GM19043 (cell line): ENCODE results near the gene COL17A1.

ENCODE experiments used
- ATAC-seq: cut with Tn5 transposase; IDR thresholded peaks from one replicate; pipeline ENCODE4 v1.9.1; 2021; ENCODE audit warnings: low read depth; ENCODE audit not compliant: unreplicated experiment

The COL17A1 gene

DNA sequence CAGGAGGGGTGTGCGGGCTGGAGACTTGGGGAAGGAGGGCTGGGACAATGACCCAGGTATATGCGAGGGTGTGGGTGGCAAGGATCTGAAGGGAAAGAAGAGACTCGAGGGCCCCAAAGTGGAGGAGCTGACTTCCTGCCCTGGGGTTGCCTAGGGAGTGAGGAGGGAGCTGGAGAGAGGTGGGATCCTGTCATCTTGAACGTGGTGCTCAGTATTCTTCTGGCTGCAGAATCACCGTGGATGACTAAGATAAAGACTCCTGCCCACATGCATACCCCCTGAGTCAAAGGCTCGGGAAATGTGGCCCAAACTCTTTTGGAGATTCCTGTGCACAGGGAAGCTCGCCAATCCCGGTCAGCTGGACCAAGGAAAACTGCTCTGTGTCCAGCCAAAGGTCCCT, 31.2 kb downstream of the COL17A1 start:
- ATAC-seq = no peak

DNA sequence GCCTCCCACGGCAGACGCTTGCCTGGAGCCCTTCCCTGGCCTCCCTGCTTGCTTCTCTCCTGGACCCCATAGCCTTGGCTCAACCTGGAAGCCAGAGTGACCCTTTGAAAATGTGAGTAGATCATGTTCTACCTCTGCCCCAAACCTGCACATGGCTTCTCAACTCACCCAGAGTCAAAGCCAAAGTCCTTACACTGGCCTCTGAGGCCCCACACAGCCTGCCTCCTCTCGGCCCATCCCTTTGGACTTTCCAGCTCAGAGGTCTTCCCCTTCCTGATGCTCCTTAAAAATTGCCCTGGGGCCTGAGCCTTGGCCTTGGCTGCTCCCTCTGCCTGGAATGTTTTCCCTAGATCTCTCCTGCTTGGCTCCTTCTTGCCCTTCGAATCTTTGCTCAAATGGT, 32.5 kb downstream of the COL17A1 start:
- no peak for ATAC-seq

DNA sequence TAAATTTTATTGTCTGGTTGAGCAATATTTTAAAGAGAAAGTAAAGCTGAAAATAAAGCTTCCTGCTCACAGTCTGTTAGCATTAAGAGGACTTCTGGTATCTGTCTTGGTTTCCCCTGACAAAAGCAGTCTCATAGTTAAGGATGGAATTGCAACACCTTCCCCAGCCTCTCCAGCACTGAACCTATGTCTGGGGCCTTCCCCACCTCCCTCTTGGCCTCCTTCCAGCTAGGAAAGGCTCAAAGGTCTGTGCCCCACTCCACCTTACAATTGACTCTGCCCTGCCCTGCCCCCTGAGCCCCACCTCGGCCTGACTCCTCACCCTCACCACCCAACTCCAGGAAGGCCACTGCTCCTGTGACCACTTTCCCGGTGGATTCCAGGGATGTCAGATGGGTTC, 33.2 kb downstream of the COL17A1 start:
- no peak for ATAC-seq

DNA sequence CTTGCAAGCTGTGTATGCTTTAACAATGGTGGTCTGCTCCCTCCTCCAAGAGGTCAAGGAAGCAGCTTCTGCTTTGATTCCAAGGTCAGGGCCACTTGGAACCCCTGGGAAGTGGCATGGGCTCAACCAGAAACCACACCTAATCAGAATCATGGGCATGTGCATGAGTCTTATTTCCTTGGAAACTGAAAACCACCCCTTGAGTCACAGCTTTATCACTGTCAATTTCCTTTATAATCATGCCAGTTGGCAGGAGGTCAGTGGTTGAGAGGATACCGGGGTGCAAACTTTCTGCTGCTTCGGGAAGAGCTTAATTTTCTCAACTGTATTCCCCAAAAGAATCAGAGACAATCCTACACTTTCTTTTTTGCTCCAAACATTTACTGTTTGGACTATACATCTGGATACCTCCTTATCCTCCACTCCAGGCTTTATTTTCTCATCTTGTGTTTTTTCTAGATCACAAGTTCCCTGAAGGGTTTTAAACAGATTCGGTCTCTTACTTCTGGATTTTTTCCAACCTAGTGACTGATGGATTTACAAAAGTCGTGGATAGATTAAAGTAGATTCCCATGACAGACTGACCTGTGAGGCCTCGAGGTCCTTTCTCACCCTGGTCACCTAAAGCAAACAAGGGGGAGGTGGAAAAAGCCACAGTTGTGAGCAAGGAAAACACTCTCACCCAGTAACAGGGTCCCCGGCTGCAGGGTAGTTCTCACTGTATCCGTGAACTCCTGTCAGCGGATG, 36.0 kb downstream of the COL17A1 start:
- no peak for ATAC-seq

DNA sequence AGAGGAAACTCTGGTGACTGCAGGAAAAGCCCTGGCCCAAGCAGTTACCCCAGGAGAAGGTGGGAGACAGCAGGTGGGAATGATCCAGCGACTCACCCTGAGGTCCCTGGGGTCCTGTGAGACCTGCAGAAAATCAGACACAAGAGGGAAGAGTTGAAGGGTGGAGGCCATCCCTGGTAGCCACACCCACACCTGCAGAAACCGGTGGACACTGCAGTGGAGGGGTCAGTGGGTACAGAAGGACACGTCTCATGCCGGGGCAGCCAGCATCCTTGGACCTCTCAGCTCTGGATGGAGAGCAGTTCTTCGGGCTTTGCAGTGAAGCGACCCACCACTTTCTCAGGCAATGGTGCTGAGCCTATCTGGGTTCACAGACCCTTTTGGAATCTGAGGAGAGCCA, 39.0 kb downstream of the COL17A1 start:
- no peak for ATAC-seq

DNA sequence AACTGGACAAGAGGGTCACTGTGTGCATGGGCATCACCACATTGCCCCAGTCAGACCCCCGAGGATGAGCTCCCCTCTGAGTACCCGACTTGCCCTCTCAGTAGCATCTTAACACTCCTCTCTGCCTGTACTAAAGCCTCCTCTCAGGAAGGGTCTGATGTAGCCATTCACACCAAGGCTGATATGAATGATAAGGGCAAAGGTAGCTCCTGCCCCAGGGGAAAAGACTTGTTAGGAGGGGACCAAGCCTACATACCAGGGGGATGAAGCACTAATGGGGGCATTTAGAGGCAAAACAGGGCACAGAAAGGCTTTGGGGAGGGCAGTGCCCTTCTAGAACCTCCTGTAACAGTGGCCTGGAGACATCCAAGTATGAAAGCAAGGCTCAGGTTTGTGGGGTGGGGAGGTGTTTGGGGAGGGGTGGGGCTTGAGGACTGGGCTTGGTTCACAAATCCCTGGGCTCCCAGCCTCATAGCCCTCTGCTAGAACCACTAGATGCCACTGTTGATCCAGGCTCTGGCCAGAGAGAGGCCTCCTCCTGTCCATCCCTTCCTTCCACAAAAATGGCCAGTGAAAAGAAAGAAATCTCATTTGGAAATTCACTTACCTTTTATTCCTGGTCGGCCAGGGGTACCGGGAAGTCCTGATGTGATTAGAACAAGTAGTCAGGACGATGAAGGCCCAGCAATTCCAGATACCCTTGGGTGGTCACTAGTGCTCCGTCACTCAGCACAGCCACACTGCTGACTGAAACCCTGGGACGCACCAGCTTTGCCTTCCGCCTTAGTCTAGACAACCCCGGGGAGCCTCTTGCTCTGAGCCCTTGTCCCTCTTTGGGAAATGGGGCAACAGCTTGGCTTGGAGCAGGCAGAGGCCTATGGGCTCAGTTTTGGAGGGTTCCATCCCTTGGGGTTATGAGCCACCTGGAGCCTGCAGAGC, 40.3 kb downstream of the COL17A1 start:
- ATAC-seq = no peak

DNA sequence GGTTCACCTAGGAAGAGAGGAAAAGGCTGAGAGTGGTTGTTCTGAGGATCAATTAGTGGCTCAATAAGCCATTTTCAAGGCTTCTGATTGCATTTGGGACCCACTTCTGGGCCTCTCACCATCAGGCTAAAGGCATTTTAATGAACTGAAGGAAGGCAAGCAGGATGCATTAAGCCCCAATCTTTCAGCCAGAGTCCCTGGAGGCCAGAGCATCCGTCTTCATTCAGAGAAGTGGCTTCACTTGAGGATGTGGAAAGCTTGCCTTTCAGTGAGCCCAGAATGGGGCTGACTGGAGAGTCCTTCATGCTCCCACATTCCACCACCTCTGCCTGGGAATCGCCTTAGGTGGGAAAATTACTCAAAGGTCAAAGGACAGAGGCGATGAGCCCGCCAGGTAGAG, 41.8 kb downstream of the COL17A1 start:
- ATAC-seq = no peak

DNA sequence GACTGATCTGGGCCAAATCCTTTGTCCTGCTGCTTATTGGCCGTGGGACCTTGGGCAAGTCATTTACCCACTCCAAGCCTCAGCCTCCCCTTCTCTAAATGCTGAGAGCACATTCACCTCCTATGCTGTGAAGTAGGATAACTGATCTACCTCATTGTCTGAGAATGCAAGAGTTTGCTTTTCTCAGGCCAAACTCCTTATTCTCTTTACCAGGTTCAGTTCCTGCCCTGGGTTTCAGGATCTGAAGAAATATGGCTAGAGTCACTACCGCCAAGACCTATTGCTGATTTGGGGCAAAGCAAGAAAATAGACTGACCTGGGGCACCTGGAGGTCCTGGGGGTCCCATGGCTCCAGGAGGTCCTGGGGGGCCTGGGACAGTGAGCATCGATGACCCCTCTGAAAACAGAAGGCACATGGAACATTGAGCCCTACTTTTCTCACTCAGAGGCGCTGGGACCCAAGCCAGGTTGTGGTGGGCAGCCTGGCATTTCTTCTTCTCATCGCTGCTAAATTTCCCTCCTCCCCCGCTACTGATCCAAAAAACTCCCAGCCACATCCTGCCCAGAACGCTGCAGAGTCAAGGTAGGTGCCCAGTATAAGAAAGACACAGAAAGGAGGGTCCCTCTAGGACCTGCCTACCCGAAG, 42.4 kb downstream of the COL17A1 start:
- no peak for ATAC-seq

DNA sequence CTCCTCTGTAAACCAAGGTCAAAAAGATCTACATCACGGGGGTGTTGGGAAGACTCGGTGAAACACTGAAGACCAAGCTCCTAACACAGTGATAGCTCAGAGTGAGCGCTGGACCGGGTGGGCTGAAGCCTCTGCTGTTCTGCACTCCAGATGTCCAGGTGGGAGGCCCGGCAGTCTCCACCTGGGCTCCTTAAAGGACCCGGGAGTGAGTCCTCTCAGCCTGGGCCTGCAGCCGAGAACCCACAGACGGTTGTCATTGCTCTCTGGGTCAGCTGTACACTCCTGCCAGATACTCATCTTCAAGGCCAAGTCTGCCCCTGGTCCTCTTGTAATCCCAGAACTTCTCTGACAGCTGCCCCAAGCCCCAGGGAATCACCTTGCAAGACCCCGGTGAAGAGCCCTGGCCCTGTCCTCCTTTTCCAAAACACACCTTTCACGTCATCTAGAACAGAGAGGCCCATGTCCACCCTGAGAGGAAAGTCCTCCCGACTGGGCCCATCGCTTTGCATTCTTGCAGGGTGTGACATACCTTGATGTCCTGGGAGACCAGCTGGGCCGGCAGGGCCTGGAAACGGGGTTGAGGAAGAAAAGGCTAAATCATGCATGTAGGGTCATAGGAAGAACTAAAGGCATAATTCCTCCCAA, 43.7 kb downstream of the COL17A1 start:
- no peak for ATAC-seq

DNA sequence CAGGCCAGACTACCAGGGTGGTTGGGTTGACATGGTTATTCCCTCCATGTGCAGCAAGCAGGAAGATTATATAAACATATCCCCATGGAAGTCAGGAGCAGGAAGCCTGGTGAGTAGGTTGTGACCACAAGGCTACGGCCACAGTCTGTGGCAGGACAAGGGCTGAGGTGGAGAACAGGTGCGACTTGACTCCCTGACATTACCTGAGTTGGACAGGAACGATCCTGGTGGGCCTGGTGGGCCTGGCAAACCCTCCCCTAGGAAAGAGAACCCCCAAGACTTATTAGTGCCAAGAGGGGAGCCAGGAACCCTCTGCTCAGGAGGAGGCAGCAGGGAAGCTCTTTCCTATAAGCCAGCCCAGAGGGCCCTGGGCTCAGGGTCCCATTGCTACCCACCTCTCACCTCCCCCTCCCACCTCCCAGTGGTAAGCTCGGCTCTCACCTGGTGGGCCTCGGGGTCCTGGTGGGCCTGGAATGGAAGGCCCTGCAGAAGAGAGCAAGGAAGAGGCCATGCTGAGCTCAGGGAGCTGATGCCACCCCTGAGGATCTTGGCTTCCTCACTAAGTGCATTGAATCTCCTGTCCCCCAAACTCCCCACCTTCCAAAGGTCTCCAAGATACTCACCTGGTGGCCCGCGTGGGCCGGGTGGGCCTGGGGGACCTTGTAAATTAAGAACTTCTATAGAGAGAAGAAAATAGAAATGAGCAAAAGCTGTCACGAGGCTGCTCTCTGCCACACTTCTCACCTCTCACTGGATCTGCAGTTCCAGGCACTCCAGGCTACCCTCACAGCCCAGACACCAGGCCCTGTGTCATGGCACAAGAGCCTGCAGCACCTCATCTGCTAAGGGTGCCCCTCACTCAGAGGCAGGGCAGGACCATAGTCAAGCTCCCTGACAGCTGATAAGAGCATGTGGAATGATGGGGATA, 44.6 kb downstream of the COL17A1 start:
- ATAC-seq = no peak

DNA sequence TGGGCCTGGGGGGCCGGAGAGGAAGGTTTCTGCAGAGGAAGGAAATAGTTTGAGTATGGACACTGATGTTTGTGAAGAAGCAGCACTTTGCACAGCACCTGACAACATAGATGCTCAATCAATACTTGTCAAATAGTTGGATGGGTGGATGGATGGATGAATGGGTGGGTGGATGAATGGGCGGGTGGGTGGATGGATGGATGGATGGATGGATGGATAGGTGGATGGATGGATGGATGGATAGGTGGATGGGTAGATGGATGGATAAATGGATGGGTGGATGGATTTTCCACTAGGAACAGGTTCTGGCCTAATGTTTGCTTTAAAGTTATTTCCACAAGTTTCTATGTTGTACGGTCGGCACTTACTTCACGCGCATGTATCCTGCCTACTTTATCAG, 45.3 kb downstream of the COL17A1 start:
- ATAC-seq = no peak

DNA sequence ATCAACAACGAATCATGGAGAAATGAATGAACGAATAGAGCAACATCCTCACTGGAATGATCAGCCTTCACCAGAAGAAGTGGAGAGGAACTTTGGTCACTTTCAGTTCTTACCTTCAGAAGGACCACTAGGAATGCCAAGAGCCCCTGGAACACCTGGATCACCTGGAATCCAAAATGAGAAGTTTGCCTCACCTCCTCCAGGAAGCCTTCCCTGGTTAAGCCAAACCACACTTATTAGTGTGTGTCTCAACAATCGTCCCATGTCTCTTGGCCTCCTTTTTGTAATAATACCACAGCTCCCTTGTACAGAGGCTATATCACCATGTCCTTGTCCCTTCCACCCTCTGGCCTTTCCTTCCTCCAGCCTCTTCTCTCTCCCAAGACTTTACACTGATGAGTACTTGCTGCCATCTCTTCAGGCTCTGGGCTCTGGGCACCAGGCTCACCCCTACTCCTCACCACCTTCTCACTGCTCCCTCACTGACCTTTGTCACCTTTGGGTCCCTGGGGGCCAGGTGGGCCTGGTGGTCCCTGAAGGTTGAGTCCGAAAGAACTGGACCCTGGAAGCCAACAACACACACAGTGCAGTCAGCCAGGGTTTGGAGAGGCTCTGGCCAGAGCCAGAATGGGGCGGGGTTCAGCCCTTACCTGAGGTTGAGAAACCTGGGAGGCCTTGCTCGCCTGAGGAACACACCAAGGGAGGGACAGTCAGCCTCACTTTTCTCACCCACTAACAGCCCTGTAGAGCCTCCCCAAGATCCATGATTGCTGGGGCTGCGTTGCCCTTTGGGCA, 46.5 kb downstream of the COL17A1 start:
- ATAC-seq = no peak

DNA sequence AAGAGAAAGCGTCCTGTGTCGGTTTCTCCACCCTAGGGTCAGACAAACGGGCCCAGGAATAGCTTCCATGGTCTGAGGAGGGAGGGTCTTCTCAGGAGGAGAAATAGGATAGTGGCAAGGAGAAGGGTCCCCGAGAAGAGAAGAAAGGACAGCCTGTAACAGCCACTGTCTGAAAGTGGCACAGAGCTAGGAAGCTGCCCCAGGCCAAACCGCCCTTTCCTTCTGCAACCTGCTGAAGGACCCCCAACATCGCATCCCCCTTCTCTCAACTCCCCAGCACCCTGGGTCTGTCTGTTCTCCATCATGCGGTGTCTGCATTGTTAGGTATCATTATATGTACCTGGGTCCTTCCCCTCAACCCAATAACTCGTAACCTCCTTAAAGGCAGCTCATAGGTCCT, 47.1 kb downstream of the COL17A1 start:
- no peak for ATAC-seq

DNA sequence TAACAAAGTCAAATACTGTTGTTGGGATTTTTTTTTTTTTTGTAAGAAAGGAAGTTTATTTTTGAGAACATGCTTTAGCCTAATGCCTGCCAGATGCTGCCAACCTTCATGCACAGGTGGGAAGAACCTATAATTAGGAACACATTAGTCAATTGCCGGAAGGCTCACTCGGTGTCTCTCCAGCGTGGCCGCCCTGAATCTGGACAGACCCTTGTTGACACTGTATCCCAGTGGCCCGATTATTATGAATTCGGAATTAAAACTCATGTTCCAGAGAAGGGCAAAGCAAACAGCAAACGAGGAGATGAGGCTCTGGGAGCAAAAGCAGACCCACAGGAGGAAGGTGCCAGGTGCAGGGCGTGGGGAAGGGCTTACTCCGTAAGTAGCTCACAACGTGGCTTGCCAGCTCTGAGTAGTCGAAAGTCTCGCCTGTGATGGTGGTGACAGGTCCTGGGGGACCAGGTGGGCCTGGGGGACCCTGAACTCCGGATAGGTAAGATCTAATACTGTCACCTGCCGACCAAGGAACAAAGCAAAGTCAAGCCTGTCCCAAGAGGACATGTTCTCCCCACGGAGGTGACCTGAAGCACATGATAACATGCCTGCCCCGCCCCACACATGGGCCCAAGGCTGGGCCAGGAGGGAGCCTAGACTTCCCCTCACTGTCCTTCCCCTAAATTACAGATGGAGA, 48.3 kb downstream of the COL17A1 start:
- ATAC-seq = no peak

DNA sequence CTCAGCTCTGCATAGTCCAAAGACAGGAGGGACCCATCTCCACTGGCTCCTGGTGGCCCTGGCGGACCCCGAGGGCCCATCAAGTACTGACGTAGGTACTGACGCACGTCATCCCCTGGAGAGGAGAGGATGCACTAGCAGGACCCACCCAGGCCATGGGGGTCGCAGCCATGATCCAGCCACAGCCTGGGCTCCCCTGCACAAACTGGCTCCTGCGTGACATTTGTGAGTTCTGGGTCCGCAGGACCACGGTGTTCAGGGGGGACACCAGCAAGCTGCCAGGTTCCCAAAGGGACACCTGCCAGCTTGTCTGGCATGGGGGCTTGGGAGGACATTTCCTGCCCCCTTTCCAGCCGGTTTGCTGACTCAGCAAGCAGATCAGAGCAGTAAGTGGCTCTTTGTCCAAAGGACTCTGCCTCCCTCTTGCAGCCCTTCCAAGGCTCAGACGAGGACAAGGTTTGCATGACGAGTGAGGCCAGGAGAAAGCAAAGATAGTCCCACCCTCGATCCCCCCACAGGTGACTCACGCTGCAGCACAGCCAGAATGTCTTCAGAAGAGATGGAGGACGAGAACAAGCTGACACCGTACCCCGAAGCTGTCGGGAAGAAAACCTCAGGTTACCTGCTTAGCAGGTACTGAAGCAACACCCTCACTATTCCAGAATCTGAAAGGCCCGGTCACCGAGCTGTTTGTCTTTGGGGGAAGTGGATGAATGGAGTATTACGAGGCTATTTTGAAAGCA, 49.0 kb downstream of the COL17A1 start:
- ATAC-seq = no peak

DNA sequence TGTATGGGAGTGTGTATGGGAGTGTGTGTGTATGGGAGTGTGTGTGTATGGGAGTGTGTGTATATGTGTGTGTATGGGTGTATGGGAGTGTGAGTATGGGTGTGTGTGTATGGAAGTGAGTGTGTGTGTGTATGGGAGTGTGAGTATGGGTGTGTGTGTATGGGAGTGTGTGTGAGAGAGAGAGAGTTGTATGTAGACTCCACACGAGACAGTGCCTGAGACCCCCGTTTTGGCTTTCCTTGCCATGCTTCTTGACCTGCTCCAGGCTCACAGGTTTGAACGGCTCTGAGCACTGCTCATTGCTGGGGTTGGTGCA, 49.7 kb downstream of the COL17A1 start:
- ATAC-seq = no peak

DNA sequence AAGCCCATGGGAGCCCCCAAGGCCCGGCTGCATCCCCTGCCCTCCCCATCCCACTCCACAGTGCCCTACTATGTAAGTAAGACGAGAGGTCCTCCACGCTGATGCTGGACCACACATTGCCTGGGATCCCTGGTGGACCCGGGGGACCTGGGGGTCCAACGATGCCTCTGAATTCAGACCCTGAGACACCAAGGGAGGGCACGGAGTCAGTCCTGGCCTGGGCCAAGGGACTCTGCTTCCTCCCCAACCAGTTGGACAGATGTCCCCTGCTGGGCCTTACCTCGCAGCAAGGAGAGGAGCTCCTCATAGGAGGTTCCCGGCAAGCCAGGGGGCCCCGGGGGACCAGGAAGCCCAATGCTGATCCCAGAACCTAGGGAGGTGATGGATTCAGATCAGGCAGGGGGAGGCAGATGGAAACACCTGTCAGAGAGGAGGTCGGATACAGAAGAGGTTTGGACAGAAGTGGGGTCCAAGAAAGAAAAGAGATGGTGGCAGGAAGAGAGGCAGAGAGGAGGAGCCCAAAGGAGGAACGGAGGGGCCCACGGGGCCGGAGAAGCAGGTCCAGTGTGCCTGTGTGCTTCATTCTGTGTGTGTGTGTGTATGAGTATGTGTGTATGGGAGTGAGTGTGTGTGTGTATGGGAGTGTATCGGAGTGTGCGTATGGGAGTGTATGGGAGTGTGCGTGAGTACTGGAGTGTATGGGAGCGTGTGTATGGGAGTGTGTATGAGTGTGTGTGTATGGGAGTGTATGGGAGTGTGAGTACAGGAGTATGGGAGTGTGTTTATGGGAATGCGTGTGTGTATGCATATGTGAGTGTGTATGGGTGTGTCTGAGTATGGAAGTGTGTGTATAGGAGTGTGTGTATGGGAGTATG, 50.2 kb downstream of the COL17A1 start:
- no peak for ATAC-seq
